ENCODE data around the gene CALD1.

DNA sequence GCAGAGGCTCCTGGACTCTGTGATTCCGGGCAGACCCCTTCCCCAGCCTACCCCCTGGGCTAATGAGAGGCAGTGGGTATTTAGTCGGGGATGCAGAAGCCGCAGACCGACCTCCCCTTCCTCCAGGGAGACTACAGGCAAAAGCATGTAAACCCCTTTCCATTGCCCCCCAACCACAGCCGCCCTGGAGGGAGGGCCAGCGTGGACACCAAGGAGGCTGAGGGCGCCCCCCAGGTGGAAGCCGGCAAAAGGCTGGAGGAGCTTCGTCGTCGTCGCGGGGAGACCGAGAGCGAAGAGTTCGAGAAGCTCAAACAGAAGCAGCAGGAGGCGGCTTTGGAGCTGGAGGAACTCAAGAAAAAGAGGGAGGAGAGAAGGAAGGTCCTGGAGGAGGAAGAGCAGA is 167.9 kb downstream of the CALD1 start:
- TF ChIP-seq, protein P1, sequence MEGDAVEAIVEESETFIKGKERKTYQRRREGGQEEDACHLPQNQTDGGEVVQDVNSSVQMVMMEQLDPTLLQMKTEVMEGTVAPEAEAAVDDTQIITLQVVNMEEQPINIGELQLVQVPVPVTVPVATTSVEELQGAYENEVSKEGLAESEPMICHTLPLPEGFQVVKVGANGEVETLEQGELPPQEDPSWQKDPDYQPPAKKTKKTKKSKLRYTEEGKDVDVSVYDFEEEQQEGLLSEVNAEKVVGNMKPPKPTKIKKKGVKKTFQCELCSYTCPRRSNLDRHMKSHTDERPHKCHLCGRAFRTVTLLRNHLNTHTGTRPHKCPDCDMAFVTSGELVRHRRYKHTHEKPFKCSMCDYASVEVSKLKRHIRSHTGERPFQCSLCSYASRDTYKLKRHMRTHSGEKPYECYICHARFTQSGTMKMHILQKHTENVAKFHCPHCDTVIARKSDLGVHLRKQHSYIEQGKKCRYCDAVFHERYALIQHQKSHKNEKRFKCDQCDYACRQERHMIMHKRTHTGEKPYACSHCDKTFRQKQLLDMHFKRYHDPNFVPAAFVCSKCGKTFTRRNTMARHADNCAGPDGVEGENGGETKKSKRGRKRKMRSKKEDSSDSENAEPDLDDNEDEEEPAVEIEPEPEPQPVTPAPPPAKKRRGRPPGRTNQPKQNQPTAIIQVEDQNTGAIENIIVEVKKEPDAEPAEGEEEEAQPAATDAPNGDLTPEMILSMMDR (conservative IDR thresholded peaks at IDR 0.05; ENCODE audit: low read depth in 2 of 2): no peak; a peak in 1 of 4 replicates
- TF ChIP-seq, protein P2, sequence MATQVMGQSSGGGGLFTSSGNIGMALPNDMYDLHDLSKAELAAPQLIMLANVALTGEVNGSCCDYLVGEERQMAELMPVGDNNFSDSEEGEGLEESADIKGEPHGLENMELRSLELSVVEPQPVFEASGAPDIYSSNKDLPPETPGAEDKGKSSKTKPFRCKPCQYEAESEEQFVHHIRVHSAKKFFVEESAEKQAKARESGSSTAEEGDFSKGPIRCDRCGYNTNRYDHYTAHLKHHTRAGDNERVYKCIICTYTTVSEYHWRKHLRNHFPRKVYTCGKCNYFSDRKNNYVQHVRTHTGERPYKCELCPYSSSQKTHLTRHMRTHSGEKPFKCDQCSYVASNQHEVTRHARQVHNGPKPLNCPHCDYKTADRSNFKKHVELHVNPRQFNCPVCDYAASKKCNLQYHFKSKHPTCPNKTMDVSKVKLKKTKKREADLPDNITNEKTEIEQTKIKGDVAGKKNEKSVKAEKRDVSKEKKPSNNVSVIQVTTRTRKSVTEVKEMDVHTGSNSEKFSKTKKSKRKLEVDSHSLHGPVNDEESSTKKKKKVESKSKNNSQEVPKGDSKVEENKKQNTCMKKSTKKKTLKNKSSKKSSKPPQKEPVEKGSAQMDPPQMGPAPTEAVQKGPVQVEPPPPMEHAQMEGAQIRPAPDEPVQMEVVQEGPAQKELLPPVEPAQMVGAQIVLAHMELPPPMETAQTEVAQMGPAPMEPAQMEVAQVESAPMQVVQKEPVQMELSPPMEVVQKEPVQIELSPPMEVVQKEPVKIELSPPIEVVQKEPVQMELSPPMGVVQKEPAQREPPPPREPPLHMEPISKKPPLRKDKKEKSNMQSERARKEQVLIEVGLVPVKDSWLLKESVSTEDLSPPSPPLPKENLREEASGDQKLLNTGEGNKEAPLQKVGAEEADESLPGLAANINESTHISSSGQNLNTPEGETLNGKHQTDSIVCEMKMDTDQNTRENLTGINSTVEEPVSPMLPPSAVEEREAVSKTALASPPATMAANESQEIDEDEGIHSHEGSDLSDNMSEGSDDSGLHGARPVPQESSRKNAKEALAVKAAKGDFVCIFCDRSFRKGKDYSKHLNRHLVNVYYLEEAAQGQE (IDR thresholded peaks at IDR 0.05; ENCODE audit: unreplicated experiment): no peak
- TF ChIP-seq, protein P3, sequence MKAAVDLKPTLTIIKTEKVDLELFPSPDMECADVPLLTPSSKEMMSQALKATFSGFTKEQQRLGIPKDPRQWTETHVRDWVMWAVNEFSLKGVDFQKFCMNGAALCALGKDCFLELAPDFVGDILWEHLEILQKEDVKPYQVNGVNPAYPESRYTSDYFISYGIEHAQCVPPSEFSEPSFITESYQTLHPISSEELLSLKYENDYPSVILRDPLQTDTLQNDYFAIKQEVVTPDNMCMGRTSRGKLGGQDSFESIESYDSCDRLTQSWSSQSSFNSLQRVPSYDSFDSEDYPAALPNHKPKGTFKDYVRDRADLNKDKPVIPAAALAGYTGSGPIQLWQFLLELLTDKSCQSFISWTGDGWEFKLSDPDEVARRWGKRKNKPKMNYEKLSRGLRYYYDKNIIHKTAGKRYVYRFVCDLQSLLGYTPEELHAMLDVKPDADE (IDR thresholded peaks at IDR 0.05): no peak
- TF ChIP-seq POLR2AphosphoS5 (IDR thresholded peaks at IDR 0.05; ENCODE audit: low read depth) (no peak), CREB1 (CRISPR knock-in tag; IDR thresholded peaks at IDR 0.05; ENCODE audit: low read depth) (no peak), EZH2 (IDR thresholded peaks at IDR 0.05; ENCODE audit: low read depth, unreplicated experiment) (no peak), EZH2phosphoT487 (IDR thresholded peaks at IDR 0.05; ENCODE audit: unreplicated experiment) (no peak), NANOG (IDR thresholded peaks at IDR 0.05; ENCODE audit: borderline replicate concordance) (no peak), ZNF114 (CRISPR knock-in tag; IDR thresholded peaks at IDR 0.05) (no peak), JUNB (IDR thresholded peaks at IDR 0.05; ENCODE audit: unreplicated experiment) (no peak), ZNF331 (CRISPR knock-in tag; IDR thresholded peaks at IDR 0.05; ENCODE audit: low read depth) (no peak), STAT1 (IDR thresholded peaks at IDR 0.05; ENCODE audit: unreplicated experiment) (no peak)
- TF ChIP-seq, protein P4, sequence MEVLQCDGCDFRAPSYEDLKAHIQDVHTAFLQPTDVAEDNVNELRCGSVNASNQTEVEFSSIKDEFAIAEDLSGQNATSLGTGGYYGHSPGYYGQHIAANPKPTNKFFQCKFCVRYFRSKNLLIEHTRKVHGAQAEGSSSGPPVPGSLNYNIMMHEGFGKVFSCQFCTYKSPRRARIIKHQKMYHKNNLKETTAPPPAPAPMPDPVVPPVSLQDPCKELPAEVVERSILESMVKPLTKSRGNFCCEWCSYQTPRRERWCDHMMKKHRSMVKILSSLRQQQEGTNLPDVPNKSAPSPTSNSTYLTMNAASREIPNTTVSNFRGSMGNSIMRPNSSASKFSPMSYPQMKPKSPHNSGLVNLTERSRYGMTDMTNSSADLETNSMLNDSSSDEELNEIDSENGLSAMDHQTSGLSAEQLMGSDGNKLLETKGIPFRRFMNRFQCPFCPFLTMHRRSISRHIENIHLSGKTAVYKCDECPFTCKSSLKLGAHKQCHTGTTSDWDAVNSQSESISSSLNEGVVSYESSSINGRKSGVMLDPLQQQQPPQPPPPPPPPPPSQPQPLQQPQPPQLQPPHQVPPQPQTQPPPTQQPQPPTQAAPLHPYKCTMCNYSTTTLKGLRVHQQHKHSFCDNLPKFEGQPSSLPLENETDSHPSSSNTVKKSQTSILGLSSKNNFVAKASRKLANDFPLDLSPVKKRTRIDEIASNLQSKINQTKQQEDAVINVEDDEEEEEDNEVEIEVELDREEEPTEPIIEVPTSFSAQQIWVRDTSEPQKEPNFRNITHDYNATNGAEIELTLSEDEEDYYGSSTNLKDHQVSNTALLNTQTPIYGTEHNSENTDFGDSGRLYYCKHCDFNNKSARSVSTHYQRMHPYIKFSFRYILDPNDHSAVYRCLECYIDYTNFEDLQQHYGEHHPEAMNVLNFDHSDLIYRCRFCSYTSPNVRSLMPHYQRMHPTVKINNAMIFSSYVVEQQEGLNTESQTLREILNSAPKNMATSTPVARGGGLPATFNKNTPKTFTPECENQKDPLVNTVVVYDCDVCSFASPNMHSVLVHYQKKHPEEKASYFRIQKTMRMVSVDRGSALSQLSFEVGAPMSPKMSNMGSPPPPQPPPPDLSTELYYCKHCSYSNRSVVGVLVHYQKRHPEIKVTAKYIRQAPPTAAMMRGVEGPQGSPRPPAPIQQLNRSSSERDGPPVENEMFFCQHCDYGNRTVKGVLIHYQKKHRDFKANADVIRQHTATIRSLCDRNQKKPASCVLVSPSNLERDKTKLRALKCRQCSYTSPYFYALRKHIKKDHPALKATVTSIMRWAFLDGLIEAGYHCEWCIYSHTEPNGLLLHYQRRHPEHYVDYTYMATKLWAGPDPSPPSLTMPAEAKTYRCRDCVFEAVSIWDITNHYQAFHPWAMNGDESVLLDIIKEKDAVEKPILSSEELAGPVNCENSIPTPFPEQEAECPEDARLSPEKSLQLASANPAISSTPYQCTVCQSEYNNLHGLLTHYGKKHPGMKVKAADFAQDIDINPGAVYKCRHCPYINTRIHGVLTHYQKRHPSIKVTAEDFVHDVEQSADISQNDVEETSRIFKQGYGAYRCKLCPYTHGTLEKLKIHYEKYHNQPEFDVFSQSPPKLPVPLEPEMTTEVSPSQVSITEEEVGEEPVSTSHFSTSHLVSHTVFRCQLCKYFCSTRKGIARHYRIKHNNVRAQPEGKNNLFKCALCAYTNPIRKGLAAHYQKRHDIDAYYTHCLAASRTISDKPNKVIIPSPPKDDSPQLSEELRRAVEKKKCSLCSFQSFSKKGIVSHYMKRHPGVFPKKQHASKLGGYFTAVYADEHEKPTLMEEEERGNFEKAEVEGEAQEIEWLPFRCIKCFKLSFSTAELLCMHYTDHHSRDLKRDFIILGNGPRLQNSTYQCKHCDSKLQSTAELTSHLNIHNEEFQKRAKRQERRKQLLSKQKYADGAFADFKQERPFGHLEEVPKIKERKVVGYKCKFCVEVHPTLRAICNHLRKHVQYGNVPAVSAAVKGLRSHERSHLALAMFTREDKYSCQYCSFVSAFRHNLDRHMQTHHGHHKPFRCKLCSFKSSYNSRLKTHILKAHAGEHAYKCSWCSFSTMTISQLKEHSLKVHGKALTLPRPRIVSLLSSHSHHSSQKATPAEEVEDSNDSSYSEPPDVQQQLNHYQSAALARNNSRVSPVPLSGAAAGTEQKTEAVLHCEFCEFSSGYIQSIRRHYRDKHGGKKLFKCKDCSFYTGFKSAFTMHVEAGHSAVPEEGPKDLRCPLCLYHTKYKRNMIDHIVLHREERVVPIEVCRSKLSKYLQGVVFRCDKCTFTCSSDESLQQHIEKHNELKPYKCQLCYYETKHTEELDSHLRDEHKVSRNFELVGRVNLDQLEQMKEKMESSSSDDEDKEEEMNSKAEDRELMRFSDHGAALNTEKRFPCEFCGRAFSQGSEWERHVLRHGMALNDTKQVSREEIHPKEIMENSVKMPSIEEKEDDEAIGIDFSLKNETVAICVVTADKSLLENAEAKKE (CRISPR knock-in tag; IDR thresholded peaks at IDR 0.05): no peak

All from GM23338 (cell line).